NB4 (cell line): ENCODE results near the gene NPAS3.

ENCODE experiments used
- CTCF ChIP-seq: IDR thresholded peaks from one replicate; pipeline ENCODE4 v1.5.1; 2012; ENCODE audit warnings: low read depth, low read length
- MAX ChIP-seq: IDR thresholded peaks from 2 replicates; pipeline ENCODE4 v1.6.1; 2011; ENCODE audit warnings: low read depth, low read length
- POLR2A ChIP-seq: IDR thresholded peaks from 2 replicates; pipeline ENCODE4 v1.6.1; 2011; ENCODE audit warnings: mild to moderate bottlenecking; ENCODE audit not compliant: insufficient read length; ENCODE audit errors: extremely low read depth

- TF ChIP-seq CTCF (no peak), MAX (no peak), POLR2A (no peak)
Observed at GRCh38 chr14:33796356-33796755, 857.7 kb downstream of the NPAS3 start.
